Breast epithelium (tissue), 4 donors: ENCODE results near the gene ITPRIPL1. TPM values are rescaled to one million over a fixed set of nuclear protein-coding genes. Genes with fewer than 3 reads are reported as not detected.

Experiments
- DNase-seq, 2 donors: peaks; one replicate each; pipeline ENCODE4 v3.0.0-alpha.2; 2019; ENCODE audit warnings: low spot score in 2 of 2
- H3K27ac ChIP-seq, 2 donors: fragments of 200-600 bp; sonication (generic) in 1 of 2; one replicate each; pipeline ENCODE4 v1.5.1; 2016 to 2019; ENCODE audit warnings: mild to moderate bottlenecking in 1 of 2
- H3K27me3 ChIP-seq, 2 donors: fragments of 200-600 bp; sonication (generic) in 1 of 2; one replicate each; pipeline versions ENCODE4 v1.5.1 to v1.6.0; 2017 to 2019; ENCODE audit warnings: control low read depth in 1 of 2, mild to moderate bottlenecking in 1 of 2
- H3K36me3 ChIP-seq: fragments of 200-600 bp; one replicate; pipeline ENCODE4 v1.5.1; 2019
- H3K4me1 ChIP-seq, 2 donors: fragments of 200-600 bp; sonication (generic); one replicate each; pipeline ENCODE4 v1.5.1; 2016 to 2019; ENCODE audit warnings: control low read depth in 1 of 2
- H3K4me3 ChIP-seq, 3 donors: fragments of 200-600 bp; sonication (generic); 1 replicate in 2 of 3; 2 replicates in 1 of 3; pipeline ENCODE4 v1.5.1; 2016 to 2019; ENCODE audit warnings: mild to moderate bottlenecking in 3 of 3, moderate library complexity in 2 of 3
- H3K9me3 ChIP-seq, 2 donors: fragments of 200-600 bp; sonication (generic) in 1 of 2; one replicate each; pipeline ENCODE4 v1.5.1; 2016 to 2019; ENCODE audit warnings: control low read depth in 1 of 2
- CTCF ChIP-seq, 3 donors: fragments of 450-650 bp; IDR thresholded peaks; one replicate each; pipeline ENCODE4 v1.5.1; 2016 to 2017; ENCODE audit warnings: antibody characterized with exemption in 3 of 3, mild to moderate bottlenecking in 3 of 3, moderate library complexity in 3 of 3
- POLR2A ChIP-seq: fragments of 450-650 bp; IDR thresholded peaks from one replicate; pipeline ENCODE4 v1.6.1; 2016; ENCODE audit warnings: antibody characterized with exemption, mild to moderate bottlenecking, moderate library complexity
- POLR2AphosphoS5 ChIP-seq, 3 donors: sonication (generic); formaldehyde crosslinking; IDR thresholded peaks; one replicate each; pipeline ENCODE4 v1.6.1; 2017; ENCODE audit warnings: antibody characterized with exemption in 3 of 3
- intact Hi-C: fragments of 100-400 bp; cut with DNase I; formaldehyde crosslinking; loops from one replicate; pipeline ENCODE4 v1.15.1; 2023; ENCODE audit warnings: low total_unique reads
- total RNA-seq, 3 donors: library from RNA; depleted of rRNA; stranded (reverse); fragments of >200 nt; gene quantifications; one replicate each; pipeline ENCODE4 v1.1.0, GENCODE V29; 2016

ITPRIPL1 gene
- total RNA-seq, 3 donors from 2014 or later, result 0.64 to 11.1 (median 6.9) TPM

- TF ChIP-seq POLR2AphosphoS5 (IDR thresholded peaks at IDR 0.05), result no peak
- no peak for TF ChIP-seq CTCF (IDR thresholded peaks at IDR 0.05)
- no peak for TF ChIP-seq POLR2A
- no peak overlapping the region for H3K4me3 ChIP-seq
- no peak overlapping the region for H3K27ac ChIP-seq
- H3K4me1 ChIP-seq, result no peaks in the 10 kb centered on the region
- intact Hi-C loops, result no loop called here
- DNase-seq, result no peak
- no peaks in the 10 kb centered on the region for H3K27me3 ChIP-seq
- H3K36me3 ChIP-seq, result peaks cover 26% of the 10 kb centered on the region
- H3K9me3 ChIP-seq, result no peaks in the 10 kb centered on the region
Measured at GRCh38 chr2:96296925-96297324, 28.2 kb upstream of the ITPRIPL1 start.

- Histone ChIP-seq H3K27ac (no peak overlapping the region), H3K27me3 (no peaks in the 10 kb centered on the region), H3K36me3 (peaks cover 10% of the 10 kb centered on the region), H3K9me3 (no peaks in the 10 kb centered on the region), H3K4me3 (no peak overlapping the region), H3K4me1 (peaks cover 0 to 6% of the 10 kb centered on the region in 2 donors)
- TF ChIP-seq POLR2A (no peak), CTCF (IDR thresholded peaks at IDR 0.05) (no peak), POLR2AphosphoS5 (IDR thresholded peaks at IDR 0.05) (no peak)
- intact Hi-C loops, result loop anchor here (10.0 kb wide), 1 partner anchor 103 kb away; no protein-coding TSS in a partner anchor
- no peak for DNase-seq
Measured at GRCh38 chr2:96301865-96302264, 23.3 kb upstream of the ITPRIPL1 start.

GRCh38 chr2:96304606-96305005 lies 20.5 kb upstream of the ITPRIPL1 start:
- intact Hi-C loops, result loop anchor here (10.0 kb wide), 1 partner anchor 100 kb away; no protein-coding TSS in a partner anchor
- Histone ChIP-seq H3K36me3 (no peaks in the 10 kb centered on the region), H3K4me1 (peaks cover 0 to 6% of the 10 kb centered on the region in 2 donors), H3K27ac (peak overlapping the region in 1 of 2 donors; percentile 87), H3K9me3 (no peaks in the 10 kb centered on the region), H3K27me3 (no peaks in the 10 kb centered on the region), H3K4me3 (peak overlapping the region; percentile 81 to 91 (median 90))
- DNase-seq, result no peak
- TF ChIP-seq POLR2AphosphoS5 (IDR thresholded peaks at IDR 0.05) (no peak), CTCF (IDR thresholded peaks at IDR 0.05) (no peak), POLR2A (no peak)

- intact Hi-C loops, result loop anchor here (10.0 kb wide), 1 partner anchor 99 kb away; no protein-coding TSS in a partner anchor
- Histone ChIP-seq H3K4me3 (peak within 1 kb of the TSS; percentile 81 to 91 (median 90)), H3K27me3 (no peaks in the 10 kb centered on the region), H3K4me1 (peaks cover 0 to 6% of the 10 kb centered on the region in 2 donors), H3K36me3 (no peaks in the 10 kb centered on the region), H3K9me3 (no peaks in the 10 kb centered on the region), H3K27ac (peak within 1 kb of the TSS; percentile 87 to 91)
- peak; percentile 81 for TF ChIP-seq POLR2A
- peak; percentile 93 to 96 (median 95) for TF ChIP-seq POLR2AphosphoS5 (IDR thresholded peaks at IDR 0.05)
- TF ChIP-seq CTCF (IDR thresholded peaks at IDR 0.05), result no peak
- peak; percentile 79 to 83 for DNase-seq
Measured at GRCh38 chr2:96305091-96305978, 19.8 kb upstream of the ITPRIPL1 start, which contains the start of gene SNRNP200. SNRNP200 (minus strand) TSS chr2:96305546; CDS start chr2:96305437, 109 bp downstream.

- Histone ChIP-seq H3K36me3 (no peaks in the 10 kb centered on the region), H3K4me1 (peaks cover 0 to 6% of the 10 kb centered on the region in 2 donors), H3K27me3 (no peaks in the 10 kb centered on the region), H3K4me3 (peak overlapping the region; percentile 81 to 91 (median 90)), H3K27ac (peak overlapping the region; percentile 87 to 91), H3K9me3 (no peaks in the 10 kb centered on the region)
- intact Hi-C loops, result loop anchor here (10.0 kb wide), 1 partner anchor 99 kb away; no protein-coding TSS in a partner anchor
- DNase-seq, result no peak
- TF ChIP-seq POLR2AphosphoS5 (IDR thresholded peaks at IDR 0.05) (no peak), CTCF (IDR thresholded peaks at IDR 0.05) (no peak), POLR2A (no peak)
Measured at GRCh38 chr2:96305979-96306308, 19.2 kb upstream of the ITPRIPL1 start.
